ENCODE measurements around the gene THAP7.

Gene THAP7

GRCh38 chr22:20990184-20991180 lies 11.4 kb downstream of the THAP7 start:
- DNase-seq (ENCODE audit: extremely low read depth, insufficient read length): no peak
- no peak overlapping the region for H3K4me3 ChIP-seq (replicated peaks; ENCODE audit: low read depth, low read length)
- H3K27me3 ChIP-seq (replicated peaks; ENCODE audit: control insufficient read depth, insufficient read depth, low read length): no peaks in the 10 kb centered on the region
- no peak for TF ChIP-seq CTCF (IDR thresholded peaks at IDR 0.05; ENCODE audit: insufficient read depth, low read length, poor library complexity, severe bottlenecking)
- peaks cover 34% of the 10 kb centered on the region for H3K36me3 ChIP-seq (ENCODE audit: control insufficient read depth, insufficient read depth, low read length)

DNA sequence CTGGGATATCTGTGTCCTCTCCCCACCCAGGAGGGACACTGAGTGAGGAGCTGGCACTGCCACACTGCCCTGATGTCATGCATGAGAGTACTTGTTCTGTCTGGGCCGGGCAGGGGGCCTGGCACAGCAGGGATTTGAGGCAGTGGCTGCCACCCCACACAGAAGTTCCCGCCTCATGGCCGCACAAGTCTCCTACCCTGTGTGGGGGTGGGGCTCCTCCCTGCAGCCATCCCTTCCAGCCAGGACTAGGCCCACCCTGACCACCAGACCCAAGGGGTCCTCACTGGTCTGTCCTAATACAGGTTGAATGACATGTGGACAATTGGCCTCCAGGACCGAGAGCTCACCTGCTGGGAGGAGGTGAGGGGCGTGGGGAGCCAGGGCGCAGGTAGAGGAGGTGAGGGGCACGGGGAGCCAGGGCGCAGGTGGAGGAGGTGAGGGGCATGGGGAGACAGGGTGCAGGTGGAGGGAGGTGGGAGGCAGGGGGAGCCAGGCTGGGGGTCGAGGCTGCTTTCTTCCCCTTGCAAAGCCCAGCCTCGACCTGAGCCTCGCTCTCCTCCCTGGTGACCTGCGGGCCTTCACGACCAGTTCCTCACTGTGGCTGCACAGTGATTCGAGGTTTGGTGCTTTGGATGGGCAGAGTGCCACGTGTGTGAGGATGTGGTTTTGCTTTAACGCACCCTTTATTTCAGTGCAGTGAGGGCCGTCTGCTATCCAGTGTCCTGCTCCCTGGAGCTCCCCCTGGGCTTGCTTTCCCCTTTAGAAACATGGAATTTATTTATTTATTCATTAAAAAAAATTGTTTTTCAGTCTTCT lies 12.4 kb downstream of the THAP7 start:
- H3K4me3 ChIP-seq (replicated peaks; ENCODE audit: low read depth, low read length): no peak overlapping the region
- peaks cover 34% of the 10 kb centered on the region for H3K36me3 ChIP-seq (ENCODE audit: control insufficient read depth, insufficient read depth, low read length)
- H3K27me3 ChIP-seq (replicated peaks; ENCODE audit: control insufficient read depth, insufficient read depth, low read length): no peaks in the 10 kb centered on the region
- no peak for DNase-seq (ENCODE audit: extremely low read depth, insufficient read length)
- TF ChIP-seq CTCF (IDR thresholded peaks at IDR 0.05; ENCODE audit: insufficient read depth, low read length, poor library complexity, severe bottlenecking): no peak

DNA sequence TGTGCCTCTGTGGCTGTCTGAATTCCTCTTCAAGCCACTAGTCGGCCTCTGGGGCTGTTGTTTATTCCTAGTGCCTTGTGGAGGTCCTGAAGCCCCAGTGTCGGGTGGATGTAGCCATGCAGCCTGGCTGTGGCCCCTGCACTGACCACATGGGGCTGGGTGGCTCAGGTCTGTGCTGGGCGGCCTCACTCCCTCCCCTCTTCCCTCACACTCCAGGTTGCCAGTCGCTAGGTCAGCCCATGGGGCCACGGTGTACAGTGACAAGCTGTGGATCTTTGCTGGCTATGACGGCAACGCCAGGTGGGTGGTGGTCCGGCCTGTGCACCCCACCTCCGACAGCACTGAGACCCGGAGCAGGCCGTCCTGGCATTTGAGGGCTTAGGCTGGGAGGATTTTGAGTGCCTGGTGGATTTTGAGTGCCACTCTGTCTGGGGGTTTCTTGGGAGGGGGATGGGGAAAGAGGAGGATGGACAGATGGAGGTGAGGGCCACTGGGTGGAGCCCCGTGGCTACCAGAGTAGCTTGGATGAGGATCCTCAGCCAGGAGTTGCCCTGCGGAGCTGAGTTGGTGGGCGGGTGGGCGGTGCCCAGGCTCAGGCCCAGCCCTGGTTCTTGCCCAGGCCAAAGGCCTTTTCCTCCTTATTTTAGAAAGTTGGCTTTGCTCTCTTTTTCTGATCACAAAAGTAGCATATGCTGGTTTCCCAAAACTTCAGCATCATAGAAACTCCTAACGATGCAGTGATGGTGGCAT lies 13.2 kb downstream of the THAP7 start:
- no peak for TF ChIP-seq CTCF (IDR thresholded peaks at IDR 0.05; ENCODE audit: insufficient read depth, low read length, poor library complexity, severe bottlenecking)
- DNase-seq (ENCODE audit: extremely low read depth, insufficient read length): no peak
- Histone ChIP-seq H3K36me3 (ENCODE audit: control insufficient read depth, insufficient read depth, low read length) (peaks cover 32% of the 10 kb centered on the region), H3K4me3 (replicated peaks; ENCODE audit: low read depth, low read length) (no peak overlapping the region), H3K27me3 (replicated peaks; ENCODE audit: control insufficient read depth, insufficient read depth, low read length) (no peaks in the 10 kb centered on the region)

- no peak for TF ChIP-seq CTCF (IDR thresholded peaks at IDR 0.05; ENCODE audit: insufficient read depth, low read length, poor library complexity, severe bottlenecking)
- H3K36me3 ChIP-seq (ENCODE audit: control insufficient read depth, insufficient read depth, low read length): peaks cover 24% of the 10 kb centered on the region
These were observed 14.5 kb downstream of the THAP7 start for GRCh38 chr22:20987375-20987774.

DNA sequence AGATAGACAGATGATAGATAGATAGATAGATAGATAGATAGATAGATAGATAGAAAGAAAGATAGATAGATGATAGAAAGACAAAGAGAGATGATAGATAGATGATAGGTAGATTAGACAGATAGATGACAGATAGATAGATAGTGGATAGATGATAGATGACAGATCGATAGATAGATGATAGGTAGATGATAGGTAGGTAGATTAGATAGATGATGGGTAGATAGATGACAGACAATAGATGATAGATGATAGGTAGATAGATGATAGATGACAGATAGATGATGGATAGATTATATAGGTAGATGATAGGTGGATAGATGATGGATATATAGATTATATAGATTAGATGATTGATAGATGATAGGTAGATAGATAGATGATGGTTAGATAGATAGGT lies 15.6 kb downstream of the THAP7 start:
- no peak for TF ChIP-seq CTCF (IDR thresholded peaks at IDR 0.05; ENCODE audit: insufficient read depth, low read length, poor library complexity, severe bottlenecking)
- H3K27me3 ChIP-seq (replicated peaks; ENCODE audit: control insufficient read depth, insufficient read depth, low read length): no peaks in the 10 kb centered on the region
- H3K36me3 ChIP-seq (ENCODE audit: control insufficient read depth, insufficient read depth, low read length): peaks cover 18% of the 10 kb centered on the region
- no peak for DNase-seq (ENCODE audit: extremely low read depth, insufficient read length)
- H3K4me3 ChIP-seq (replicated peaks; ENCODE audit: low read depth, low read length): no peak overlapping the region

More at GRCh38 chr22:20987375-20987774, 14.5 kb downstream of the THAP7 start:
- H3K4me3 ChIP-seq (replicated peaks; ENCODE audit: low read depth, low read length): no peak overlapping the region
- no peak for DNase-seq (ENCODE audit: extremely low read depth, insufficient read length)
- no peaks in the 10 kb centered on the region for H3K27me3 ChIP-seq (replicated peaks; ENCODE audit: control insufficient read depth, insufficient read depth, low read length)

Data from GM06990 (cell line).